ENCODE results near the gene RNF32.

GRCh38 chr7:156673902-156674301, 33.3 kb downstream of the RNF32 start:
- TF ChIP-seq CTCF (conservative IDR thresholded peaks at IDR 0.05 in 1 of 2, IDR thresholded peaks at IDR 0.05 in 1 of 2; ENCODE audit: extremely low read depth in 1 of 2, insufficient read depth in 1 of 2, low read depth in 1 of 2, low read length in 2 of 2) (no peak), EZH2 (IDR thresholded peaks at IDR 0.05; ENCODE audit: borderline replicate concordance, low read length) (no peak)

All from mammary epithelial cell (primary cell).